ENCODE results near the gene PYGB.

The PYGB gene

GRCh38 chr20:25216199-25216945, 31.5 kb upstream of the PYGB start:
- DNase-seq = no peak

- no peak for DNase-seq
Observed at GRCh38 chr20:25217161-25218108, 30.4 kb upstream of the PYGB start.

GRCh38 chr20:25218109-25218486, 29.8 kb upstream of the PYGB start:
- no peak for DNase-seq

GRCh38 chr20:25218492-25218891, 29.4 kb upstream of the PYGB start:
- no peak for DNase-seq

GRCh38 chr20:25219365-25219764, 28.5 kb upstream of the PYGB start:
- no peak for DNase-seq

- DNase-seq = peak; percentile 47
Observed at GRCh38 chr20:25220021-25220730, 27.7 kb upstream of the PYGB start.

- no peak for DNase-seq
Observed at GRCh38 chr20:25220810-25221591, 26.9 kb upstream of the PYGB start.

- no peak for DNase-seq
Observed at GRCh38 chr20:25221592-25222460, 26.1 kb upstream of the PYGB start.

GRCh38 chr20:25222461-25223178, 25.3 kb upstream of the PYGB start:
- no peak for DNase-seq

GRCh38 chr20:25223179-25223661, 24.7 kb upstream of the PYGB start:
- peak; percentile 19 for DNase-seq

GRCh38 chr20:25223765-25224720, 23.8 kb upstream of the PYGB start:
- DNase-seq = no peak

- DNase-seq = no peak
Observed at GRCh38 chr20:25224941-25225340, 22.9 kb upstream of the PYGB start.

- no peak for DNase-seq
Observed at GRCh38 chr20:25225642-25226432, 22.0 kb upstream of the PYGB start.

- no peak for DNase-seq
Observed at GRCh38 chr20:25226433-25227316, 21.2 kb upstream of the PYGB start.

- DNase-seq = no peak
Observed at GRCh38 chr20:25227317-25227831, 20.5 kb upstream of the PYGB start.

- DNase-seq = no peak
Observed at GRCh38 chr20:25229486-25230165, 18.3 kb upstream of the PYGB start.
